NCI-H510A (cell line): ENCODE results near the gene RPUSD2.

Experiments
- DNase-seq: peaks from one replicate; lab custom pipeline; 2025; lab: John Stamatoyannopoulos, UW

RPUSD2 gene

GRCh38 chr15:40569129-40569953 is at the start of gene RPUSD2:
TSS of gene RPUSD2 (plus strand) at chr15:40569299. CDS start at chr15:40569338, 39 bp downstream.
- peak; percentile 80 for DNase-seq

GRCh38 chr15:40523611-40524010 is 45.5 kb upstream of the RPUSD2 start:
- DNase-seq = no peak

GRCh38 chr15:40525855-40526254 is 43.2 kb upstream of the RPUSD2 start:
- no peak for DNase-seq

GRCh38 chr15:40528801-40529200 is 40.3 kb upstream of the RPUSD2 start:
- DNase-seq = no peak

- no peak for DNase-seq
Measured at GRCh38 chr15:40533763-40534364, 35.2 kb upstream of the RPUSD2 start.

GRCh38 chr15:40534371-40534770 is 34.7 kb upstream of the RPUSD2 start:
- DNase-seq = no peak

- DNase-seq = no peak
Measured at GRCh38 chr15:40536501-40536900, 32.6 kb upstream of the RPUSD2 start.

GRCh38 chr15:40538976-40539375 is 30.1 kb upstream of the RPUSD2 start:
- DNase-seq = no peak

GRCh38 chr15:40543082-40543481 is 26.0 kb upstream of the RPUSD2 start:
- no peak for DNase-seq

- DNase-seq = no peak
Measured at GRCh38 chr15:40543631-40544294, 25.3 kb upstream of the RPUSD2 start.

GRCh38 chr15:40545457-40545856 is 23.6 kb upstream of the RPUSD2 start:
- no peak for DNase-seq

GRCh38 chr15:40548610-40549009 is 20.5 kb upstream of the RPUSD2 start:
- no peak for DNase-seq

GRCh38 chr15:40549894-40550293 is 19.2 kb upstream of the RPUSD2 start:
- no peak for DNase-seq

- no peak for DNase-seq
Measured at GRCh38 chr15:40550341-40551037, 18.6 kb upstream of the RPUSD2 start.

- no peak for DNase-seq
Measured at GRCh38 chr15:40554161-40554525, 15.0 kb upstream of the RPUSD2 start.

- no peak for DNase-seq
Measured at GRCh38 chr15:40555876-40556275, 13.2 kb upstream of the RPUSD2 start.

- no peak for DNase-seq
Measured at GRCh38 chr15:40558952-40559742, 10.0 kb upstream of the RPUSD2 start.

- no peak for DNase-seq
Measured at GRCh38 chr15:40562691-40563090, 6.4 kb upstream of the RPUSD2 start.

- DNase-seq = no peak
Measured at GRCh38 chr15:40563426-40563825, 5.7 kb upstream of the RPUSD2 start.

GRCh38 chr15:40564591-40565332 is 4.3 kb upstream of the RPUSD2 start, which contains the start of gene CCDC32:
TSS of gene CCDC32 (minus strand) at chr15:40565042. CDS start at chr15:40563015, 2,027 bp downstream.
- DNase-seq = peak; percentile 94
